ENCODE data around the gene LILRA2. TPM values are rescaled to one million over a fixed set of nuclear protein-coding genes. Genes with fewer than 3 reads are reported as not detected.

The LILRA2 gene
- polyA plus RNA-seq, result 1 to 10 TPM in 2 of 4 donors, under 1 TPM in 1, not detected in 1; 0.34 to 1.1 (median 1.1) TPM
- long read RNA-seq, donor 1, result 0 reads
- long read RNA-seq, donor 2, result 0 reads
- long read RNA-seq, donor 3, result 0 reads
- long read RNA-seq, donor 4, result 0 reads
- long read RNA-seq, donor 5, result 0 reads
- long read RNA-seq, donor 6, result 0 reads
- long read RNA-seq, donor 7, result 0 reads
- long read RNA-seq, donor 8, result 0 reads
- long read RNA-seq, donor 9, result 0 reads
- long read RNA-seq, donor 10, result 0 reads

GRCh38 chr19:54573330-54573872 lies at the start of gene LILRA2:
Gene LILRA2 (plus strand): TSS chr19:54573790. CDS start chr19:54573879, 89 bp downstream.
- H3K36me3 ChIP-seq (ENCODE audit: control insufficient read depth in 3 of 3, insufficient read depth in 2 of 3, low read depth in 1 of 3, low read length in 3 of 3), result no peaks in the 10 kb centered on the region
- peaks cover 0 to 2% of the 10 kb centered on the region in 2 donors for H3K9me3 ChIP-seq (ENCODE audit: control insufficient read depth in 2 of 2, insufficient read depth in 1 of 2, low read depth in 1 of 2, low read length in 1 of 2)
- WGBS, 3 donors, result 55 to 65% (median 57%) methylated on average over 10 of the region's 10 CpGs
- no peak for FAIRE-seq
- H3K27ac ChIP-seq (ENCODE audit: low read depth in 1 of 3, low read length in 2 of 3), result no peak within 1 kb of the TSS
- no peaks in the 10 kb centered on the region for H3K4me1 ChIP-seq (ENCODE audit: control insufficient read depth in 3 of 3, insufficient read depth in 2 of 3, low read depth in 1 of 3, low read length in 2 of 3)
- DNase-seq, result no peak
- no peak within 1 kb of the TSS for H3K4me3 ChIP-seq (ENCODE audit: low read depth in 1 of 3, low read length in 3 of 3)
- H3K27me3 ChIP-seq (ENCODE audit: control insufficient read depth in 3 of 3, insufficient read depth in 3 of 3, low read length in 3 of 3), result no peaks in the 10 kb centered on the region

GRCh38 chr19:54525636-54526035 lies 48.0 kb upstream of the LILRA2 start:
- no peaks in the 10 kb centered on the region for H3K4me1 ChIP-seq (ENCODE audit: control insufficient read depth in 3 of 3, insufficient read depth in 2 of 3, low read depth in 1 of 3, low read length in 2 of 3)
- H3K4me3 ChIP-seq (ENCODE audit: low read depth in 1 of 3, low read length in 3 of 3), result no peak overlapping the region
- no peaks in the 10 kb centered on the region for H3K36me3 ChIP-seq (ENCODE audit: control insufficient read depth in 3 of 3, insufficient read depth in 2 of 3, low read depth in 1 of 3, low read length in 3 of 3)
- no peaks in the 10 kb centered on the region for H3K9me3 ChIP-seq (ENCODE audit: control insufficient read depth in 2 of 2, insufficient read depth in 1 of 2, low read depth in 1 of 2, low read length in 1 of 2)
- 49 to 74% (median 52%) methylated on average over 5 of the region's 5 CpGs for WGBS, 3 donors
- peaks cover 0 to 4% (median 0%) of the 10 kb centered on the region in 3 donors for H3K27me3 ChIP-seq (ENCODE audit: control insufficient read depth in 3 of 3, insufficient read depth in 3 of 3, low read length in 3 of 3)
- FAIRE-seq, result no peak
- no peak overlapping the region for H3K27ac ChIP-seq (ENCODE audit: low read depth in 1 of 3, low read length in 2 of 3)
- no peak for DNase-seq

GRCh38 chr19:54526972-54527371 lies 46.6 kb upstream of the LILRA2 start:
- no peaks in the 10 kb centered on the region for H3K4me1 ChIP-seq (ENCODE audit: control insufficient read depth in 3 of 3, insufficient read depth in 2 of 3, low read depth in 1 of 3, low read length in 2 of 3)
- no peak for FAIRE-seq
- no peaks in the 10 kb centered on the region for H3K36me3 ChIP-seq (ENCODE audit: control insufficient read depth in 3 of 3, insufficient read depth in 2 of 3, low read depth in 1 of 3, low read length in 3 of 3)
- 90 to 91% (median 90%) methylated on average over 26 of the region's 26 CpGs for WGBS, 3 donors
- DNase-seq, result no peak
- H3K27ac ChIP-seq (ENCODE audit: low read depth in 1 of 3, low read length in 2 of 3), result no peak overlapping the region
- no peaks in the 10 kb centered on the region for H3K27me3 ChIP-seq (ENCODE audit: control insufficient read depth in 3 of 3, insufficient read depth in 3 of 3, low read length in 3 of 3)
- no peak overlapping the region for H3K4me3 ChIP-seq (ENCODE audit: low read depth in 1 of 3, low read length in 3 of 3)
- no peaks in the 10 kb centered on the region for H3K9me3 ChIP-seq (ENCODE audit: control insufficient read depth in 2 of 2, insufficient read depth in 1 of 2, low read depth in 1 of 2, low read length in 1 of 2)

GRCh38 chr19:54530866-54531265 lies 42.7 kb upstream of the LILRA2 start:
- no peak overlapping the region for H3K27ac ChIP-seq (ENCODE audit: low read depth in 1 of 3, low read length in 2 of 3)
- H3K9me3 ChIP-seq (ENCODE audit: control insufficient read depth in 2 of 2, insufficient read depth in 1 of 2, low read depth in 1 of 2, low read length in 1 of 2), result no peaks in the 10 kb centered on the region
- H3K4me3 ChIP-seq (ENCODE audit: low read depth in 1 of 3, low read length in 3 of 3), result no peak overlapping the region
- WGBS, 3 donors, result 56 to 67% (median 63%) methylated on average over 5 of the region's 5 CpGs
- H3K27me3 ChIP-seq (ENCODE audit: control insufficient read depth in 3 of 3, insufficient read depth in 3 of 3, low read length in 3 of 3), result peaks cover 0 to 7% (median 0%) of the 10 kb centered on the region in 3 donors
- no peaks in the 10 kb centered on the region for H3K4me1 ChIP-seq (ENCODE audit: control insufficient read depth in 3 of 3, insufficient read depth in 2 of 3, low read depth in 1 of 3, low read length in 2 of 3)
- no peaks in the 10 kb centered on the region for H3K36me3 ChIP-seq (ENCODE audit: control insufficient read depth in 3 of 3, insufficient read depth in 2 of 3, low read depth in 1 of 3, low read length in 3 of 3)
- no peak for DNase-seq
- no peak for FAIRE-seq

GRCh38 chr19:54532528-54532927 lies 41.1 kb upstream of the LILRA2 start:
- peaks cover 0 to 7% (median 0%) of the 10 kb centered on the region in 3 donors for H3K27me3 ChIP-seq (ENCODE audit: control insufficient read depth in 3 of 3, insufficient read depth in 3 of 3, low read length in 3 of 3)
- FAIRE-seq (no peak), DNase-seq (no peak)
- H3K4me1 ChIP-seq (ENCODE audit: control insufficient read depth in 3 of 3, insufficient read depth in 2 of 3, low read depth in 1 of 3, low read length in 2 of 3), result no peaks in the 10 kb centered on the region
- H3K4me3 ChIP-seq (ENCODE audit: low read depth in 1 of 3, low read length in 3 of 3), result no peak overlapping the region
- H3K9me3 ChIP-seq (ENCODE audit: control insufficient read depth in 2 of 2, insufficient read depth in 1 of 2, low read depth in 1 of 2, low read length in 1 of 2), result peaks cover 0 to 2% of the 10 kb centered on the region in 2 donors
- no peaks in the 10 kb centered on the region for H3K36me3 ChIP-seq (ENCODE audit: control insufficient read depth in 3 of 3, insufficient read depth in 2 of 3, low read depth in 1 of 3, low read length in 3 of 3)
- 64 to 80% (median 65%) methylated on average over 4 of the region's 4 CpGs for WGBS, 3 donors
- H3K27ac ChIP-seq (ENCODE audit: low read depth in 1 of 3, low read length in 2 of 3), result no peak overlapping the region

GRCh38 chr19:54533476-54533875 lies 40.1 kb upstream of the LILRA2 start:
- Histone ChIP-seq H3K27ac (ENCODE audit: low read depth in 1 of 3, low read length in 2 of 3) (no peak overlapping the region), H3K36me3 (ENCODE audit: control insufficient read depth in 3 of 3, insufficient read depth in 2 of 3, low read depth in 1 of 3, low read length in 3 of 3) (no peaks in the 10 kb centered on the region), H3K9me3 (ENCODE audit: control insufficient read depth in 2 of 2, insufficient read depth in 1 of 2, low read depth in 1 of 2, low read length in 1 of 2) (peaks cover 0 to 2% of the 10 kb centered on the region in 2 donors), H3K4me1 (ENCODE audit: control insufficient read depth in 3 of 3, insufficient read depth in 2 of 3, low read depth in 1 of 3, low read length in 2 of 3) (no peaks in the 10 kb centered on the region), H3K27me3 (ENCODE audit: control insufficient read depth in 3 of 3, insufficient read depth in 3 of 3, low read length in 3 of 3) (peaks cover 0 to 7% (median 0%) of the 10 kb centered on the region in 3 donors), H3K4me3 (ENCODE audit: low read depth in 1 of 3, low read length in 3 of 3) (no peak overlapping the region)
- no peak for FAIRE-seq
- WGBS, 3 donors, result 77 to 83% (median 83%) methylated on average over 8 of the region's 8 CpGs
- no peak for DNase-seq

- no peak for DNase-seq
- Histone ChIP-seq H3K4me1 (ENCODE audit: control insufficient read depth in 3 of 3, insufficient read depth in 2 of 3, low read depth in 1 of 3, low read length in 2 of 3) (no peaks in the 10 kb centered on the region), H3K27ac (ENCODE audit: low read depth in 1 of 3, low read length in 2 of 3) (no peak overlapping the region), H3K27me3 (ENCODE audit: control insufficient read depth in 3 of 3, insufficient read depth in 3 of 3, low read length in 3 of 3) (peaks cover 0 to 7% (median 0%) of the 10 kb centered on the region in 3 donors), H3K9me3 (ENCODE audit: control insufficient read depth in 2 of 2, insufficient read depth in 1 of 2, low read depth in 1 of 2, low read length in 1 of 2) (peaks cover 0 to 2% of the 10 kb centered on the region in 2 donors), H3K36me3 (ENCODE audit: control insufficient read depth in 3 of 3, insufficient read depth in 2 of 3, low read depth in 1 of 3, low read length in 3 of 3) (no peaks in the 10 kb centered on the region), H3K4me3 (ENCODE audit: low read depth in 1 of 3, low read length in 3 of 3) (no peak overlapping the region)
- 72 to 74% (median 72%) methylated on average over 8 of the region's 8 CpGs for WGBS, 3 donors
- no peak for FAIRE-seq
These were observed 39.4 kb upstream of the LILRA2 start for GRCh38 chr19:54534156-54534555.

GRCh38 chr19:54535601-54536000 lies 38.0 kb upstream of the LILRA2 start:
- Histone ChIP-seq H3K4me1 (ENCODE audit: control insufficient read depth in 3 of 3, insufficient read depth in 2 of 3, low read depth in 1 of 3, low read length in 2 of 3) (no peaks in the 10 kb centered on the region), H3K4me3 (ENCODE audit: low read depth in 1 of 3, low read length in 3 of 3) (no peak overlapping the region), H3K36me3 (ENCODE audit: control insufficient read depth in 3 of 3, insufficient read depth in 2 of 3, low read depth in 1 of 3, low read length in 3 of 3) (no peaks in the 10 kb centered on the region), H3K27ac (ENCODE audit: low read depth in 1 of 3, low read length in 2 of 3) (no peak overlapping the region), H3K9me3 (ENCODE audit: control insufficient read depth in 2 of 2, insufficient read depth in 1 of 2, low read depth in 1 of 2, low read length in 1 of 2) (peaks cover 0 to 2% of the 10 kb centered on the region in 2 donors), H3K27me3 (ENCODE audit: control insufficient read depth in 3 of 3, insufficient read depth in 3 of 3, low read length in 3 of 3) (peaks cover 0 to 7% (median 0%) of the 10 kb centered on the region in 3 donors)
- DNase-seq (no peak), FAIRE-seq (no peak)
- 80 to 88% (median 86%) methylated on average over 9 of the region's 9 CpGs for WGBS, 3 donors
